Neural cell (in vitro differentiated cells): ENCODE data around the gene MAD2L1BP.

Experiments used
- CTCF ChIP-seq: fragments of 450-650 bp; IDR thresholded peaks from 2 replicates; pipeline ENCODE4 v1.5.1; 2014; ENCODE audit warnings: antibody characterized with exemption, mild to moderate bottlenecking, moderate library complexity; ENCODE audit not compliant: poor library complexity, severe bottlenecking
- TAF1 ChIP-seq: IDR thresholded peaks from 2 replicates; pipeline ENCODE4 v1.6.1; 2012; ENCODE audit warnings: low read depth

GRCh38 chr6:43673444-43674084, 37.9 kb downstream of the MAD2L1BP start:
- TF ChIP-seq CTCF: no peak
- TF ChIP-seq TAF1: no peak
